Measurements from ENCODE around the gene SENP7.
"Not testable (repeated sequence)": the region's sequence is repeated elsewhere in the genome, so short reads cannot be mapped to it uniquely, and the experiment has no call there.

Gene SENP7

GRCh38 chr3:101454629-101455028, 58.4 kb downstream of the SENP7 start:
- DNase-seq (ENCODE audit: low spot score), result no peak

GRCh38 chr3:101453961-101454360, 59.1 kb downstream of the SENP7 start:
- DNase-seq (ENCODE audit: low spot score), result no peak

GRCh38 chr3:101438641-101439040, 74.4 kb downstream of the SENP7 start:
- DNase-seq (ENCODE audit: low spot score), result not testable (repeated sequence)

GRCh38 chr3:101433652-101434051, 79.4 kb downstream of the SENP7 start:
- DNase-seq (ENCODE audit: low spot score), result no peak

DNA sequence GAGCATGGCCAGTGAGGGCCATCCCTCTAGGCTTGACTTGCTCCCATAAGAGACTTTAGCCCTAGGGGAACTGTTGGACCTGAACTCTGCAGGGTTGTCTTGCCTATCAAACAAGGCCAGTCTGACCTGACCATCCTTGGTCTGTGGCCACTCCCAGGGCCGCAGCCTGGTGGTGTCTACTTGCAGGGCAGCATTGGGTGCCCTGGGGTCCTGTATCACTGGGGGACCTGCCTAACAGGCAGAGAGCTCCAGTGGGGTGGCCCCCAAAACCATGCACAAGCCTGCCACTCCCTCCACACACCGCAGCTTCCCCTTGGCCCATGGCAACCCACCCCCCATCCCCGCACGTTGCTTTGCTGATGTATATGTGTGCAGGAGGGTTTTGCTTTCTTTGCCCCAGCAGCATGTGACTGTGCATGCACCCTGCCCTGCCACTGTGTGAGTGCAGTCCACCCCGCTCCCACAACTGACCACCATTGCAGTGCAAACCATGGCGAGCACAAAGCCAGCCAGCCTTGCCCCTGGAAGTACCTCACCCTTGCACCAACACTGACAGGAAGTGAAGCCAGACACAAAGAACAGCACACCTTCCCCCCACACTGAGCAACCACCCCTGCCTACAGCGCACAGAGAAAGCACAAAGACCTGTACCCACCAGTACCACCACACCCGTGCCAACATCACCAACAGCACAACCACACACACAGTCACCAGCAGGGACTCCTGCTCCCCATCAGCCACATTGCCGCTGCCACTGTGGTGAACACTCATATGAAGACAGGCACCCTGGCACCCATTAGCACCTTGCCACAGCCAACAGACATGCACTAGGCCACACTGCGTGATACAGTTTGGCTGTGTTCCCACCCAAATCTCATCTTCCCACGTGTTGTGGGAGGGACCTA, 88.8 kb downstream of the SENP7 start:
- no peak for DNase-seq (ENCODE audit: low spot score)

GRCh38 chr3:101418851-101419250, 94.2 kb downstream of the SENP7 start:
- no peak for DNase-seq (ENCODE audit: low spot score)

DNA sequence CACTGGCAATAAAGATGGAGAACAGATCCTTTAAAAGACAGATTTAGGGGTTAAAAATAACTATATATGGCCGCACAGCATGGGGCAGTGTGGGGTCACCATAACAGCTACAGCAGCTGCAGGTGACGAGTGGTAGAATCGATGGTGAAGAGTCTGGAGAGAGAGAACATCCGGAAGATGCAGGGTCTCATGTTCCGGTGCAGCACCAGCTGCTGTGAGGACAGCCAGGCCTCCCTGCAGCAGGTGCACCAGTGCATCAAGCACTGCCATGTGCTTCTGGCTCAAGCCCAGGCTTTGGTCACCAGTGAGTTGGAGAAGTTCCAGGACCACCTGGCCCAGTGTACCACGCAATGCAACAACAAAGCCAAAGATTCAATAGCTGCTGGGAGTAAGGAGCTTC, 98.9 kb downstream of the SENP7 start:
- DNase-seq (ENCODE audit: low spot score), result no peak

DNA sequence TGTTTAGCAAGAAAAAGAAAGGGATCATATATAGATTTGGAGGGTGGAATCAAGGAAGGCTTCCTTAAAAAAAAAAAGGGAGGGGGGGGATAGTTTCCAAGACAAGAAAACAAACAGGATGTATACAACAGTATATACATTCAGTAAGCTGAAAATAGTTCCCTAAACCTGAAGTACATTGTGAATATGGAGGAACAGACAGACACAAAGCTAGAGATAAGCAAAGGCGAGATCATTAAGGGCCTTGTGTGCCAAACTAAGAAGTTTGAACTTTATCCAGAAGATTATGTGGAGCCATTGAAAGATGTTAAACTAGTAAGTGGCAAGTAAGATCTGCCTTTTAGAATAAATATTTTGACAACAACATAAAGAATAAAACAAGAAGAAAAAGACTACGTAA, 99.4 kb downstream of the SENP7 start:
- DNase-seq (ENCODE audit: low spot score), result no peak

DNA sequence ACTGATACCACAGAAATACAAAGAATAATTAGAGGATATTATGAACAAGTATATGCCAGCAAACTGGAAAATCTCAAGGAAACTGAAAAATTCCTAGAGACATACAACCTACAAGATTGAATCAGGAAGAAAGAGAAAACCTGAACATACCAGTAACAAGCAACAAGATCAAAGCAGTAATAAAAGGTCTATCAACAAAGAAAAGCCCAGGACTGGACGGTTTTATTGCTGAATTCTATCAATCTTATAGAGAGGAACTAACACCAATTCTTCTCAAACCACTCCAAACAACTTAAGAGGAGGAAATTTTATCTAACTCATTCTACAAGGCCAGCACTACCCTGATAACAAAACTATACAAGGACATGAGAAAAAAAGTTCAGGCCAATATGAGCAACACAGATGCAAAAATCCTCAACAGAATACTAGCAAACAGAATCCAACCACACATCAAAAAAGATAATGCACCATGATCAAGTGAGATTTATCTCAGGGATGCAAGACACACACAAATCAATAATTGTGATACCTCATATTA, 121.5 kb downstream of the SENP7 start:
- DNase-seq (ENCODE audit: low spot score), result no peak

- no peak for DNase-seq (ENCODE audit: low spot score)
These were observed 124.3 kb downstream of the SENP7 start for GRCh38 chr3:101388706-101389105.

DNA sequence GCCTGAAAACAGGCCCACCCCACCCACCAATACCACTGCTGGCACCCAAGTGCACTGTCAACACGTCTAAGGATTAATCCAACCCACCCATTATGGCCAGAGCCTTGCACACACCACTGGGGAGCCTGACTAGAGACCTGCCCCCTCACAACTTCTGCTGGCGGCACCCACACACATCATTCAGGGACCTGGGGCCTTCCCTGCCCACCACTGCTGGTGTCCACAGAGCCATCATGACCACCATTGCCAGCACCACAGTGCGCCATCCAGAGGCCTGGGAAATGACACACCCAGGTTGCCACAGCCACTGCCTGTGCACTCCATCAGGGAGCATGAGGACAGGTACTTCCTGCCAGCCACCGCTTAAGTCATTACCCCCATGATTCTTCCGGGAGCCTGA, 125.7 kb downstream of the SENP7 start:
- DNase-seq (ENCODE audit: low spot score), result no peak

DNA sequence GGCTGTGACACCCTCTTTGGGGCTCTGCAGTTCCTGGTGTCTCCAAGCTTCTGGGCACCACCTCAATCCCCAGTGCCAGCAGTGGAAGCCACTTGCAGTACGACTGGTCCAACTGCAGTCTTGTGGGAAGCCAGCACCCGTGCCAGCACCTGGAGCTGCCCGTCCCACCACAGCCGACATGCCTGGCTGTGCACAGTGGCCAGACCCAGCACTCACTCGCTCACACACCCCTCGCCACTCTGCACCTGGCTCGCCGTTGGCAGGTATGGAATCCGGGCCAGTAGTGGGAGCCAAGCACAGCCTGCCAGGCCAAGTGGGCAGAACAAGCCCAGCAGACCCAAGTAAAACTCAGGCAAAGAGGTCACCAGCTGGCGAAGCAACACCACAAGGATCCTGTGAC, 128.6 kb downstream of the SENP7 start:
- DNase-seq (ENCODE audit: low spot score), result no peak

- no peak for DNase-seq (ENCODE audit: low spot score)
These were observed 129.4 kb downstream of the SENP7 start for GRCh38 chr3:101383656-101384055.

DNA sequence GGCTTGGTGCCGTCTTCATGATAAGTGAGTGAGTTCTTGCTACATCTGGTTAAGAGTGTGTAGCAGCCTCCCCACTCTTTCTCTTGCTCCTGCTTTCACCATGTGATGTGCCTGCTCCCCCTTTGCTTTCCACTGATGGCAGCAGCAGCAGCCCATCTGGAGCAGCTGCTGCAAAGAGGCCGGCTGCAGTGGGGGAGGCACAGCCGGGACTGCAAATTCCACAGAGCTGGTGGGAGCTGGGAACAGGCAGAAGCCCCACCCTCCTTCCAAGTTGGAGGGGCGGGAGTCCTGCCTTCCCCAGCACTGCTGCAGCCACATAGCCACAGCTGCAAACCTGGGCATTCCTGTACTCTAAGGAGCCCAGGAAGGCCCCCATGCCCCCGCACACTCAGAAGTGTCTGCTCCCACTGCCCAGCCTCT, 129.8 kb downstream of the SENP7 start:
- peak; percentile 5 for DNase-seq (ENCODE audit: low spot score)

- peak; percentile 31 for DNase-seq (ENCODE audit: low spot score)
These were observed 131.2 kb downstream of the SENP7 start for GRCh38 chr3:101381809-101382208.

DNA sequence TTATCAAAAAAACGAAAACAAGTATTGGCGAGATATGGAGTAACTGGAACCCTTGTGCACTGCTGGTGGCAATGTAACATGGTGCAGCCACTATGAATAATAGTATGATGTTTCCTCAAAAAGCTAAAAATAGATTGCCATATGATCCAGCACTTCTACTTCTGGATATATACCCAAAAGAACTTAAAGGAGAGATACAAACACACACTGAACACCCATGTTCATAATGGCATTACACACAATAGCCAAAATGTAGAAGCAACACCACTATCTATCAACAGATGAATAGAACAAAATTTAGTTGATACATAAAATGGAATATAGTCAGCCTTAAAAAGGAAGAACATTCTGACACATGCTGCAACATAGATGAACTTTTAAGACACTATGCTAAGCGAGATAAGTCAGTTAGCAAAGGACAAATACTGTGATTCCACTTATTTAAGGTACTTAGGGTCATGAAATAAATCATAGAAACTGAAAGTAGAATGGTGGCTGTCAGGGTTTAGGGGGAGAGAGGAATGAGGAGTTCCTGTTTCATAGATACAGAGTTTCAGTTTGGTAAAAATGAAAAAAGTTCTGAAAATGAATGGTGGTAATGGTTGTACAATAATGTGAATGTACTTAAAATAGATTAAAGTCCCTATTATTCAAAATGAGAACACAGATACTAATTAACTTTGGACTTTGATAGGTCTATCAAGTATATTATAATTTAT, 133.2 kb downstream of the SENP7 start:
- DNase-seq (ENCODE audit: low spot score), result no peak

DNA sequence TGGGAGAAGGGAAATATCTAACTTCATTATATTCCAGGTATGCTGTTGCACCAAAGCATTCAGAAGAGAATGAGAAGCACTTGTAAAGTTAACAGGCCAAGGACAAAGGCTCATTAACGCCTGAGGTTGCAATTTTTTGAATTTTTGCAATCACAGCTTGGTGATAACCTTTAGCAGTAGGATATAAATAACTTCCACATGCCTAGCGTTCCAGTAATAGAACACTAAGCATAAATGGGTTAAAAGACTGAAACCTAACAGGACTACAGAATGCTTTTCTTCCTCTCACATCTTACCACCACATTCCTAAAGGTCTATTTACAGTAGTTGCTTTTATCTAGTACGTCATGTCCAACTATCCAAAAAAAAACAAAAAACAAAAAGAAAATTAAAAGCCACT, 135.2 kb downstream of the SENP7 start:
- no peak for DNase-seq (ENCODE audit: low spot score)

GRCh38 chr3:101377209-101377608, 135.8 kb downstream of the SENP7 start:
- DNase-seq (ENCODE audit: low spot score), result no peak

GRCh38 chr3:101375586-101375985, 137.4 kb downstream of the SENP7 start:
- DNase-seq (ENCODE audit: low spot score), result no peak

DNA sequence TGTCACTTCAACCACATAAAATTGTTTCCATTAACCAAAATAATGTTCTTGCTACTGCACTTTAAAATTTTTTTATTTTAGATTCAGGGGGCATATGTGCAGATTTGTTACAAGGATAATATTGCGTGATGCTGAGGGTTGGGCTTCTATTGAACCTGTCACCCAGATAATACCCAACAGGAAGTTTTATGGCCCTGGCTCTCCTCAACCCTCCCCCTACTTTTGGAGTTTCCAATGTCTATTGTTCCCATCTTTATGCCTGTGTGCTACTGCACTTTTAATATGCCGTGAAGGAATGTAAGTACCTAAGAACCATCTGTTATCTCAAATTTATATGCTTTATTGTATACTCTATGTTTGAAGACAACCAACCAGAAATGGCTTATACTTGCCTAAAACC, 150.6 kb downstream of the SENP7 start:
- DNase-seq (ENCODE audit: low spot score), result no peak

GRCh38 chr3:101351829-101352228, 161.2 kb downstream of the SENP7 start:
- DNase-seq (ENCODE audit: low spot score), result peak; percentile 5

DNA sequence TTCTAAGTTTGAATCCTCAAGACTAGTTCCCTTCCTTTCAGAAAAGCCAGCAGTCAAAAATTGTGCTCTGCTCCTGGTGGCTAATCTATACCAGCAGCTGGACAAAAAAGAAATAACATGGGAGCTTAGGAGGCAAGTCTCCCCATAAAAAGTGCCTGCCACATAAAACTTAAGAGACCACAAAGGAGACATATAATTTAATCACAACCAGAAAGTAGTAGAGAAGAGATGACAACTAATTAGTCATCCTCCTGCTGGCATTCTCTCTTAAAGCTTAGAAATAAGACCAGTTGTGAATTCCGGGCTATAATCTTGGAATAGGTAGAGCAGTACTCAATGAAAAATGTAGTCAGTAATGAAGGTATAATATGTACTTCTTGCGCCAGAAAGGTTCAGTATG, 172.4 kb downstream of the SENP7 start:
- no peak for DNase-seq (ENCODE audit: low spot score)

DNA sequence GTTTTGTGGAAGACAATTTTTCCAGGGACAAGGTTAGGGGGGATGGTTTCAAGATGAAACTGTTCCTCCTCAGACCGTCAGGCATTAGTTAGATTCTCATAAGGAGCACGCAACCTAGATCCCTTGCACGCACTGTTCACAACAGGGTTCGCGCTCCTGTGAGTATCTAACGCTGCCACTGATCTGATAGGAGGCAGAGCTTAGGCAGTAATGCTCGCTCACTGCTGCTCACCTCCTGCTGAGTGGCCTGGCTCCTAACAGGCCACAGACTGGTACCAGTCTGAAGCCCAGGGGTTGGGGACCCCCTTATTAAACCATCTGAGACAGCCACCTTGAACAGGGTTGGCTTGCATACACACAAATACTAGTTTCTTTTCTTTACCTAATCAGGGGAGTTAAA, 179.1 kb downstream of the SENP7 start:
- DNase-seq (ENCODE audit: low spot score), result no peak
